HG03039 (cell line): Measurements from ENCODE around the gene KCND3.

ENCODE experiments used
- ATAC-seq: cut with Tn5 transposase; IDR thresholded peaks from one replicate; pipeline ENCODE4 v1.9.1; 2021; ENCODE audit warnings: mild to moderate bottlenecking, moderate library complexity; ENCODE audit not compliant: unreplicated experiment

Gene KCND3

DNA sequence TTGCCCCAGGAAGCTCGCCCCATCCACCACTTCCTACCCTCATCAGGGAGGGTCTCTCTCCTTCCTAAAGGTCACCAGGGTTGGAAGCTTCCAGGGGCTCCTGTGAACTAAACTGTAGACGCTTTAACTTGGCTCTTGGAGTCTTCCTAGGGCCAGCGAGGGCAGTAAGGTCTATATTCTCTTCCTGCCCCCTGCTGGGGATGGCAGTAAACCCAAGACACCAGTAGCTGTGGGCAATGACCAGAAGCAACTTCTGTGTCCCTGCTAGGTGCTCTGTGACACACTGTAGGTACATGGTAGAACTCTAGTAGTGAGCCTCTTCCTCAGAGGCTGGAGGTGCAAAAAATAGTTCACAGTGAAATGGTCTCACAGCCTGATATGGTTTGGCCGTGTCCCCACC, 30.0 kb downstream of the KCND3 start:
- no peak for ATAC-seq

- ATAC-seq = no peak
Observed at GRCh38 chr1:111958851-111959250, 30.6 kb downstream of the KCND3 start.

DNA sequence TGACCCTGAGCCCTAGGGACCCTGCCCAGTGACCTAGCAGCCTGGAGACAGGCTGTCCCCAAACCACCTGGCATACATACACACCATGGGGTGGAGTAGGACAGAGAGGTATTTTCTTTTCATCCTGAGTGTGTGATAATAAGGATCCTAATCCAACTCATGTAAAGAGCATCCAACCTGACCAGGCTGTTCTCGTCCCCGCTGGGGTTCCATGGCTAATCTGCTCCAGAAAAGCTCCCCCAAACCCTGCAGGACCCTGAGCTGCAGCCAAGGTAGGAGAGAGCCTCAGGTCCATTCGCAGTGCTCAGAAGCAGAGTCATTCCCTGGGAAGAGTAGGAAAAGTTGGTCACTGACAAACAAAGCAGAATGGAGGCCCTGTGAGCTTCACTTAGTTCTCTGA, 31.4 kb downstream of the KCND3 start:
- no peak for ATAC-seq

DNA sequence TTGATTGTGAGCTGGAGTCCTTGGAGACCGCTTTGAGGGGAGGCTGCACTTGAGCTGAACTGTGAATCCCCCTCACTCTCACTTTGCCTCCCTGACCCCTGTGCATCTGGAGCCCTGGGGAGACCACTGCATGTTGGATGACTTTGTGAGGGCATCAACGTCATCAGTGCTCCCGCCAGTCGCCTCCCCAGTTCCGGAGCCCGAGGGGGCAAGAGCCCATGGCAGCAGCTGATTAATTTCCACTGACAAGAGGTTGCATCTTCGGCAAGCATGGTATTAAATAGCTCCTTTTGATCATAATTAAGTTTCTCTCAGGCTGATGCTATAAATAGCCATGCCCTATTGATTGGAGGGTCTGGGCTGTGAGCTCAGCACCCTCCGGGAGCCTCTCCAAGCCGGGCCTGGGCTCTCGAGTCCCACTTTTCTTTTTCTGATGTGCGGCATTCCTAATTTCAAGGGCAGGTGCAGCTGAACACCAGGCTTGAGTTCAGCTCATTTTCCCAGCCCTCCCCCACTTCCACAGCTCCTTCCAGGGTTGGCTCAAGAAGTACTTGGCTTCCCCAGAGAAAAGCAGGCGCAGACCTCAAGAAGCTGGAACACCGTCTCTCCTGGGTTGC, 33.2 kb downstream of the KCND3 start:
- ATAC-seq = no peak

GRCh38 chr1:111955755-111956154, 33.7 kb downstream of the KCND3 start:
- no peak for ATAC-seq

DNA sequence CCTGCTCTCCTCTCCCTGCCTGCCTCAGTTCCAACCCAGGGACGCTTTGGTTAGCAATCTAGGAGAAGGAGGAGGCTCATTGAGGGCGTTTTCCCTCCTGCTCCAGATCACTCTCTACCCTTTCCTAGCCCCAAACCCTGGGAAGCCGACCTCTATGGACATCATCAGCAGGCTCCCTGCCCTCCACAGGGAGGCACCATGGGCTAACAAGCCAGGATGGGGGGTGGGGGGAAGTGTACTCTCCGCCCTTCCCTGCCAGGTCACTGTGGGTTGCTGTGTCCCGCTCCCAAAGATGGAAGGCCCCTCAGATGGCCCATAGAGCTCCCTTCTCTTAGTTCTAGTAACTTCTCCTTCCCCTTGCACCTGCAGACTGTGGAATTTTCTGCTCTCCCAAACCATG, 35.7 kb downstream of the KCND3 start:
- ATAC-seq = no peak

DNA sequence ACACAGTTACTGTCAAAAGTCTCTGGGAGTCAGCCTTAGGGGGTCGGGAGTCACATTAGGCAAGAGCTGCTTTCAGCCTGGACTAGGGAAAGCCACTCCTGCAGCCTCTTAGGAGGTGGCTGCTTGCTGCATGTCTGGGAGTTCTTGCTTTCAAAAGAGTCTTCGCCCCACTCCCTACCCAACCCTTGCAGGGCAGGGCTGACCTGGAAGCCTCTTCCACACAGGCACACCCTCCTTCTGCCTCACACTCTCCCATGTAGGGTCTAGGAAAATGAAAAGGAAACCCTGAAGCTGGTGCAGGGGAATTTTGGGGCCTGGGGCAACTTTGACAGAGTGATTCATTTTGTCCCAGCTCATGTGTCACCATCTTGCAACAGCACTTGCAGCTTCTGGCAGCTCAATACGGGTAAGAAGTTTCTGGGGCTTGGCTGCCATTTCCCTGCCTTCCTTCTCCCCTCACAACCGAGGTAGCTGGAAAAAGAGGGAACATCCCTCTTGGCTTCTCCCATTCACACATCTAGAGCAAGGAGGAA, 37.3 kb downstream of the KCND3 start:
- no peak for ATAC-seq

DNA sequence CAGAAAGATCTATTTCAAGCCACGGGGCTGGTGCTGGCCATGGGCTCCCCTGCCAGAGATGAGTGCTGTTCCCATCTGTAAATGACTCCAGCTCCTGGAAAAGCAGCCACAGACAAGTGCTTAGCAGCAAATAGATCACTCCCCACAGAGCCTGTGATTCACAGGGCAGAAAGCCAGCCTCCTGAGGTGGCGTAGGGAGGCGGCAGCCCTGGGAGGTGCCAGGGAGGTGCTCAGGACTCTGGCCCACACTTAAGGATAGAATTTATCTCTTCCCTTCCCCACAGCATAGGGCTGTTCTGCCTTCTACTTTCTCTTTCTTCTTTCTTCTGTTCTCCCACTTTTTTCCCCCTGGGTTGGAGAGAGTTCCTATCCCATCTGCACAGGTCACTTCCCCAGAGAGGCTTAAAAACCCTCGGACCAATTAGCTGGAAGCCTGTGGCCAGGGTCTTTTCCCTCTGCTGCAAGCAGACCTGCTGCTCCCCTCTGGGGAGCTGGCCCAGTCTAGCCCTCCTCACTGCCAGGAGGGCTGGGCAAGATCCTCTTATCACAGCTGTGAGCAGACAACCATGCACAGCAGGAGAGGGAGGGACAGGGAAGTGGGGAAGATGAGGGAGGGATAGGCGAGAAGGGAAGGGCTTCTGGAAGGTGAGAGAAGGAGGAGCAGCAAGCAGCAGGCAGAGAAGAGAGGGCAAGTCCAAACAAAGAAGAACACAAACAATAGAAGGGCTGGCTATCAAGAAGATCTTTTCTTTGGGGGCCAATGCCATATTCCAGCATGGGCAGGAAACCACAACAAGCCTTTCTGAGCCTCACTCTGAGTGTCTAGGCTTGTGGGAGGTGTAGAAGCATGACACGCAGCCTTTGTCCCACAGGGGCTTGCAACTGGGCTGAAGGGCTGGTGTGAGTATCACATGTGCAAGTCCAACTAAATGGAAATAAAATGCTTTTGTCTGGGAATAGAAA, 41.0 kb downstream of the KCND3 start:
- no peak for ATAC-seq

DNA sequence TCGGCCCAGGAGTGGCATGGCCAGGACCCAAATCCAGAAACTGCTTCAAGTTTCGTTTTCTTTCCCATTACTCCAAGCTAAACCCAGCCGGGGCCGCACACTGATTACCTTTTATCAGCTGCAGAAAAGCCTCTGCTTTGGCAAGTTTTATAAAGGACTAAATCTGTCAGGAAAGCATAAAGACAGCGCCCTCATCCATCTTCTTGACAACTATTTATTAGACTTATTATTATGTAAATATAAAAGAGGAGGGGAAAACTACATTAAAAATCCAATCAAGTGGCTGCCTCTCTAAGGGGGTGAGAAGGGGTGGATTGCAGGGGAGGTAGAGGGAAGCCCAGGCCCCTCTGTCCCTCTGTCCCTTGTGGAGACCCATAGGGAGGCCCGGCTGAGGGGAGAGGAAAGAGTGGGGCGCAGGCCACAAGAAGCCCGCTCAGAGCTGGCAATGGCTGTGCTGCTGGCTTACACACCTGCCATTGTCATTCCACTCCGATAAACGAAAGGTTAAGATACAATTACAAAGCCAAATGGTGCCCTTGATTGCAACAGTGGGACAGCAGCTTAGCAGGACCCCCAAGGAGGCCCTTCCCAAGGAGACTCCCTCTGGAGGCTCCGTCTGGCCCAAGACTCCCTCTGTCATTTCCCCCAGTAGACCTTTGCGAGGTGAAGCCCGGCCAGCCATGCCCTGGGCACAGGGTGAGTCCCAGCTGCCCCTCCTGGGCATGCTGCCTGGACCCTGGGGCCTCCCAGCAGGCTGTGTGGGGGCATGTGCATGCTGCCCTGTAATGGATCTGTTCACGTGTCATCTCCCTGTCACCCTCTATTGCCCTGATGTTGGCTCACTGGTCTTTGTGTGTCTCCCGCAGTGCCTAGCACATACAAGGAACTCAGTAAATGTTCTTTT, 45.4 kb downstream of the KCND3 start:
- ATAC-seq = no peak

GRCh38 chr1:111943066-111943465, 46.4 kb downstream of the KCND3 start:
- no peak for ATAC-seq

GRCh38 chr1:111938536-111938935, 50.9 kb downstream of the KCND3 start:
- no peak for ATAC-seq

DNA sequence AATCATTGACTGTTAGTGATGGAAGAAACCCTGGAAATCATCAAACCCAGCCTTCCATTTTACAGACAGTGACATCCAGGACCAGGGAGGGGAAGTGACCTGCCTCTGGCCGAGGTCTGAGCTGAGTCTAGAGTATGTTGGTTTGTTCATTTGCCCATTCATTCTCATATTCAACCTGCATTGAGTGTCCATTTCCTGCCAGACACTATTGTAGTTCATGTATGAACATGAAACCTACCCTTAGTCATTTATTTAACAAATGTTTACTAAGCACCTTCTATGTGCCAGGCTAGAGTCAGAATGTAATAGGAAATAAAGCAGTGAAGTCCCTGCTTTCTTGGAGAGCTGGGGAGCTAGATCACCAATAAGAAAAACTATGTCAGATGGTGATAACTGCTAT, 51.3 kb downstream of the KCND3 start:
- no peak for ATAC-seq

GRCh38 chr1:111937147-111937725, 52.2 kb downstream of the KCND3 start:
- no peak for ATAC-seq

DNA sequence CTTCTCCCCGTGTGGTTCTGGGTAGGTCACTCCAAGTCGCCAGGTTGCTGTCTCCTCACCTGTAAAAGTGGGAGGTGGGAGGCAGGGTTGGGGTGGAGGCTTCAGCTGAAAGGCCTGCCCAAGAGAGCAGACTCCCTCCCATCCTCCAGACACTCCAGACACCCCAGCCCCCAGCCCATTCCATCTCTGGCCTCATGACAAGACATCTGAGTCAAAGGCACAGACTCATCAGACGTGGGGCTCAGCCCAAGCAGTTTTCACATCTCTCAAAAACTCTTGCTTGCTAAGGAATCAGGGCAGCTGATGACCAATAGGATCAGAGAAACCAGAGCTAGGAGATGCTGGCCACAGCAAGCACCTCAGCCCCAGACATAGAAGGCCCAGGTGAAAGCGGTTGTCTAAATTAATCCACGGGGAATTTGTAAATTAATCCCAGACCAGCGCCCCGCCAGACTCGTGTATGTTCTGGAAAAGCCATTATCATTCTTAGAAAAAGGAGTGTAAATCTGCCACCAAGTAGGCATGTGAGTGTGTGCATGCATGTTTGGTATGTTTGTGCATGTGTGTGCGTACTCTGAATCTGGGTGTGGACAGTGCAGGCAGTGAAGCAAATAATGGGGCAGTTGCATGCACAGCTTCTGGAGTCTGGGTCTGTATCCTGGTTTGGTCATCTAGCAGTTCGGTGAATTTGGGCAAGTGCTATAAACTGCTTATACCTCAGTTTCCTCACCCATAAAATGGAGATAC, 55.2 kb downstream of the KCND3 start:
- ATAC-seq = no peak

DNA sequence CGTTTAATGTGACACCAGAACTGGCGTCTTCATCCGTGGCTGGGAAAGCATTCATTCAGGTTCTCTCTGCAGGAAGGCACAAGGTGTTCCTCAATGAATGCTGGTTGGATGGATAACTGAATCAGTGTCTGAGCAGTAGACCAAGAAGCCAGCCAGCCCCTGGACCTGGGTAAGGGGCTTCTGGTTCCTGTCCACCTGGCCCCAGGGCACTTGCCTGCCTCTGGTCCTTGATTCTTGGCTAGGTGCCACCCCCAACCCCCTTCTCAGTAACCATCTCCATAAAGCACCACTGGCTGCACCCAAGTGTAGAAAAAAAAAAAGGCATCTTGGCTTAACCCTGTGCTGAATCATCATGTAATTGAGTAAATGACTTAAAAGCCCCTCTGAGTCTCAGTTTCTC, 59.1 kb downstream of the KCND3 start:
- ATAC-seq = no peak

DNA sequence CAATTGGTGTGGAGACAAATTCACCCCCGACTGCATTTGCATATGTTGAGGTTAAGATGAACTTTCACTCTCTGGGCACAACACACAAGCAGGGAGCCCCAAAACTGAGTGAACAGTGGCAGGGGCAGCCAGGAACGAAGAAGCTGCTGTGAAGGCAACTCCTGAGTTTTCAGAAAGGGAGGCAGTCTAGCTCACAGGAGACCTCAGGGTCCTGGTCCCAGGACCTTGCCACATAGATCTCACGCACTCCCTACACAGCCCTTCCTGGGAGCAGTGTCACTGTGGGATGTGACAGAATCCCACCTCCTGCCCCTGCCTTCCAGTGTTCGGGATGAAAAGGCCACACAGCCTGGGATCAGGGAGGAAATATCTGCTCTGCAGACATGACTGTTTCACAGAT, 60.9 kb downstream of the KCND3 start:
- ATAC-seq = no peak

DNA sequence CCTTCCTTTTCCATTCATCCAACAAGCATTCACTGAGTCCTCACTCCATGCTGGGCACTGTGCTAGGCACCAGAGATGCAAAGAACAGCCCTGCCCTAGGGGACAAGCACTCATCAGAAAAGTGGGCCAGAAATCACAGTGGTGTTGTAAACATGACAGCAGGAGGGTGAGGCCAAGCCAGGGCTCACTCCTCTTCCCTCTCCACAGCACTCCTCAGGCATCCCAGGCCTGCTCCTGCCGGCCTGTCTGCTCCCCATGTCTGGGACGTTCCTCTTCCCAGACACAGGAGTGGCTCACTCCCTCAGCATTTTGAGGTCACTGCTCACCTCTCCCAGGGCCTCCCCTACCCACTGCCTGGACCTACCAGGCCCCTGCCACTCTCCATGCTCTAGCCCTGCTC, 61.8 kb downstream of the KCND3 start:
- ATAC-seq = no peak

- ATAC-seq = no peak
Observed at GRCh38 chr1:111924786-111925185, 64.7 kb downstream of the KCND3 start.

GRCh38 chr1:111923766-111924165, 65.7 kb downstream of the KCND3 start:
- ATAC-seq = no peak

DNA sequence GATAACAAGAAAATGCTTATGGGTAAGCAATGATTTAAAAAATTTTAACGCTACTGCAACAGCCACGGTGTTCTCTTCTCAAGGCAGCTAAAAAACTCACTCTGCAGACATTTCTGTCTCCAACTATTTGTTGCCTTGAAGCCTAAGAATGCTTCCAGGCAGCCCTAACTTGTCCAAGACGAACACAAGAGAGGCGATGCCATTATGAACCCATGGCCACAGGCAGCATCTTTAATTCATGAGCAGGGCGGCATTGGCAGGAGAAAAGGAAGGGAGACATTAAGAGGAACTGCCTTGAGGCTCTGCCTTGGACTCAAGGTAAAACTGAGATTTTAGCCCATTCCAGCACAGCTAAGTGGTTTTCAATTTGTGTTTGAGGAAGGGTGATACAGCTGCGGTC, 67.5 kb downstream of the KCND3 start:
- no peak for ATAC-seq
